Thoracic aorta (tissue), 2 donors: ENCODE results near the gene CRIP1. TPM values are rescaled to one million over a fixed set of nuclear protein-coding genes. Genes with fewer than 3 reads are reported as not detected.

ENCODE experiments used
- ATAC-seq: fragments of 150-250 bp; one replicate; pipeline ENCODE4 v1.8.0; 2017; ENCODE audit warnings: low read depth; ENCODE audit not compliant: insufficient number of reproducible peaks, low FRiP score
- DNase-seq: peaks from one replicate; pipeline ENCODE4 v3.0.0-alpha.2; 2020; ENCODE audit warnings: low spot score
- H3K27ac ChIP-seq, 2 donors: fragments of 200-600 bp; sonication (generic); 1 replicate in 1 of 2; 2 replicates in 1 of 2; pipeline ENCODE4 v1.5.1; 2016; ENCODE audit warnings: mild to moderate bottlenecking in 2 of 2, moderate library complexity in 2 of 2
- H3K27me3 ChIP-seq: fragments of 200-600 bp; sonication (generic); replicated peaks from 2 replicates; pipeline ENCODE4 v1.6.0; 2016; ENCODE audit warnings: mild to moderate bottlenecking; ENCODE audit not compliant: insufficient read depth
- H3K36me3 ChIP-seq: fragments of 200-600 bp; sonication (generic); one replicate; pipeline ENCODE4 v1.5.1; 2016
- H3K4me1 ChIP-seq, 2 donors: fragments of 200-600 bp; sonication (generic); 1 replicate in 1 of 2; 2 replicates in 1 of 2; pipeline versions ENCODE4 v1.5.1 to v1.6.0; 2016; ENCODE audit warnings: low read depth in 2 of 2, mild to moderate bottlenecking in 1 of 2; ENCODE audit not compliant: control insufficient read depth in 1 of 2
- H3K4me3 ChIP-seq: fragments of 200-600 bp; sonication (generic); 2 replicates; pipeline ENCODE4 v1.5.1; 2016; ENCODE audit warnings: mild to moderate bottlenecking
- H3K9me3 ChIP-seq: fragments of 200-600 bp; sonication (generic); 2 replicates; pipeline ENCODE4 v1.5.1; 2016
- CTCF ChIP-seq: fragments of 200-600 bp; sonication (generic); IDR thresholded peaks from one replicate; pipeline ENCODE4 v1.5.1; 2019; ENCODE audit warnings: antibody characterized with exemption
- total RNA-seq, 2 donors: library from RNA; depleted of rRNA; stranded (reverse); fragments of >200 nt; gene quantifications; one replicate each; pipeline versions ENCODE4 v1.1.0 to v1.2.3, GENCODE V29; 2016

The CRIP1 gene
- total RNA-seq, 2 donors from 2014 or later = 75.4 to 325 TPM

DNA sequence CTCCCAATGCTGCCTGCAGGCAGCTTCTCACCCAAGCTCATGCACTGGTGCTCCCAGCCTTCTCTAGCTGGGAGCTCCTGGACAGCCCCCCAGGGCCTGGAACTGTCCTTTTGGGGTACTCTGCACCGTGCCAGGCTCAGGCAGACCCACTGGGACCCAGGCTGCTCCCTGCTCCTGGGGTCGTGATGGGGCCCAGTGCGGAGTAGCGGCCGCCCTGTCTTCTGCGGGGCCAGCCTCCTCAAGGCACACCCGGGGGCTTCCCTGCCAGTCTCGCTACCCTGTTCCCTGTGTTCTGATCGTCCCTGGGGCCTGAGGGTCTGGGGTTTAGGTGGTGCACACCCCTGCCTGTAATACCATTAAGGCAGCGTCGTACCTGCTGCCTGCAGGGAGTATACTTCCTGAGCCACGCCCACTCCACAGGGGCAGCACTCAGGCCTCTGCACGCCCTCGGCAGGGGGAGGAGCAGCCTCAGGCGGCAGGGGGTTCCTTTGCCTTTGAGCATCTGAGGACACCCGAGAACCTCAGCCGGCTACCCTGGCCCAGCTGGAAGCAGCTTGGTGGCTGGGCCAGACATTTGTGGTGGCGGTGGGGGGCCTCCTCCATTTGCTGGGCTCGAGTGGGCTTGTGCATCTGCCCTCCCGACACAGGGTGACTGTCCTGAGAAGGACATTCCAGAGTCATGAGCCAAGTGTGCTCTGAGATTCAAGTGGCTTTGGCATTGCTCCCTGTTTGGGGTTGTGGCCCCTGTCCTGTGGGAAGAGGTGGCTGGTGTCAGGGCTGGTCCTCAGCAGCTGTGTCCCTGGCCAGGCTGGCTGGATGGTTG, 21.3 kb upstream of the CRIP1 start:
- no peak for TF ChIP-seq CTCF
- ATAC-seq (no peak), DNase-seq (no peak)
- H3K4me1 ChIP-seq = peaks cover 12 to 21% of the 10 kb centered on the region in 2 donors
- no peaks in the 10 kb centered on the region for H3K27me3 ChIP-seq
- H3K4me3 ChIP-seq = no peak overlapping the region
- peaks cover 26% of the 10 kb centered on the region for H3K36me3 ChIP-seq
- H3K27ac ChIP-seq = no peak overlapping the region
- H3K9me3 ChIP-seq = no peaks in the 10 kb centered on the region

- Histone ChIP-seq H3K9me3 (no peaks in the 10 kb centered on the region), H3K27ac (no peak overlapping the region), H3K4me1 (peaks cover 12 to 22% of the 10 kb centered on the region in 2 donors), H3K27me3 (no peaks in the 10 kb centered on the region), H3K4me3 (no peak overlapping the region), H3K36me3 (peaks cover 29% of the 10 kb centered on the region)
- no peak for DNase-seq
- TF ChIP-seq CTCF = no peak
- ATAC-seq = no peak
Measured at GRCh38 chr14:105466531-105467248, 20.0 kb upstream of the CRIP1 start.

GRCh38 chr14:105467249-105467941, 19.3 kb upstream of the CRIP1 start:
- Histone ChIP-seq H3K27me3 (no peaks in the 10 kb centered on the region), H3K4me1 (peaks cover 19 to 29% of the 10 kb centered on the region in 2 donors), H3K27ac (peak overlapping the region; percentile 43 to 69), H3K4me3 (no peak overlapping the region), H3K36me3 (peaks cover 29% of the 10 kb centered on the region), H3K9me3 (no peaks in the 10 kb centered on the region)
- TF ChIP-seq CTCF = no peak
- no peak for DNase-seq
- no peak for ATAC-seq

DNA sequence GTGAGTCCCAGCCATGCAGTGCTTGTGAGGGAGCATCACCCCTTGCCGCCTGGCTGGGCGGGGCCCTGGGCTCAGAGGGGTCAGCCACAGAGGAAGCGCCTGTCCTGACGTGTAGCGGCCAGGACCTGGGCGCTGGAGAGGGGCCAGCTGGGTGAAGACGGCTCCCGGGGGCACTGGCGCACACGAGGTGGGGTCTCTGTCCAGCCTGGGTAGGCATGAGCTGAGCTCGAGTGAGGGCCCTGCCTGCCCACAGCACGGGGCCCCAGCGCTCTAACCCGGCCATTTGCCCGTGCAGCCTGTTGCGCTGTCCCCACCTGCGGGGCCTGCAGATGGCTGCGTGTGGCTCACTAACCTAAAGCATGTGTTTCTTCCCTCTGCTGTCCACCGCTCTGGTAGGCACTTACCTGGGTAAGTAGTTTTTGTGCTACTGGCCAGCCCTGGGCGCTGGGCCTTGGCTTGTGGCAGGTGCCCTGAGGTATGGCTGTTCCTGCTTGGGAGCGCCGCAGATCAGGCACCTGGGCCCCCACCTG, 18.7 kb upstream of the CRIP1 start:
- Histone ChIP-seq H3K9me3 (no peaks in the 10 kb centered on the region), H3K27me3 (no peaks in the 10 kb centered on the region), H3K27ac (peak overlapping the region; percentile 43 to 69), H3K36me3 (peaks cover 26% of the 10 kb centered on the region), H3K4me1 (peaks cover 25 to 35% of the 10 kb centered on the region in 2 donors), H3K4me3 (no peak overlapping the region)
- no peak for DNase-seq
- ATAC-seq = no peak
- no peak for TF ChIP-seq CTCF
